GM20000 (cell line): ENCODE data around the gene NTN5.
A peak's percentile ranks its signal among the peaks of the same experiment; 100 is the strongest.

ENCODE experiments used
- DNase-seq: peaks from one replicate; pipeline ENCODE4 v3.0.0; 2012; ENCODE audit warnings: low spot score
- TF ChIP-seq, protein P1 (sequence below): IDR thresholded peaks from 2 replicates; pipeline ENCODE4 v1.5.1; 2012; ENCODE audit warnings: mild to moderate bottlenecking, control low read depth; ENCODE audit errors: extremely low read depth, missing control alignments

Gene NTN5

DNA sequence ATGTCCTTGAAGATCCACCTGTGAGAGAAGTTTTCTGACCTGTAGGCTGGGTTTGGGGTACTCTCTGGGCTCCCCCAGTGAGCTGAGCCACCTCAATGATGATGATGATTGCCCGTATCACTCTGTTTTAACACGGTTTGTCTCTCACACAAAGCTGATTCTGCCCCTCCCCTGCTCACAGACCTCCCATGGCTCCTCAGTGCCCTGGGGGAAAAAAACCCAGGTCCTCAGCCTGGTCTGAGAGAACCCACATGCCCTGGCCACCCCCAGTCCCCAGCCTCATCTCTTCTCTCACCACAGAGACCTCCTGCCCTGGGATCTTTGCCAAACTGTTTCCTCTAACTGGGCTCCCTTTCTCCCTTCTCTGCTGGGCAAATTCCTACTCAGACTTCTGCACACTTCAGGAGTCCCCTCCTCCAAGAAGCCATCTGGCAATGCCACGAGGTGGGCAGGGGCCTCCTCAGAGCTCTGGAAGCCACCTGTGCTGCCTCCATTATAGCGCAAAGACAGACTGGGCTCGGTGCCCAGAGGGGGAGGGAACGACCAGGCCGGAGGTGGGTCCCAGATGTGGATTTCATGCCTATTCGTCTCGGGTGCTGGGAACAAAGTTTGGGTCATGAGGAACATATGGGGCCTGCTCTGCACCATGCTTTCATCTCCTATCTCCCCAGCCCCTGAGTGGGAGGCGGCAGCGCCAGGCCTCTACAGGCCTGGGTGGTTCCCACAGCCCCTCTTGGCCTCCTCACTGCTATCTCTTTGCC, 18.3 kb downstream of the NTN5 start:
- TF ChIP-seq, protein P1, sequence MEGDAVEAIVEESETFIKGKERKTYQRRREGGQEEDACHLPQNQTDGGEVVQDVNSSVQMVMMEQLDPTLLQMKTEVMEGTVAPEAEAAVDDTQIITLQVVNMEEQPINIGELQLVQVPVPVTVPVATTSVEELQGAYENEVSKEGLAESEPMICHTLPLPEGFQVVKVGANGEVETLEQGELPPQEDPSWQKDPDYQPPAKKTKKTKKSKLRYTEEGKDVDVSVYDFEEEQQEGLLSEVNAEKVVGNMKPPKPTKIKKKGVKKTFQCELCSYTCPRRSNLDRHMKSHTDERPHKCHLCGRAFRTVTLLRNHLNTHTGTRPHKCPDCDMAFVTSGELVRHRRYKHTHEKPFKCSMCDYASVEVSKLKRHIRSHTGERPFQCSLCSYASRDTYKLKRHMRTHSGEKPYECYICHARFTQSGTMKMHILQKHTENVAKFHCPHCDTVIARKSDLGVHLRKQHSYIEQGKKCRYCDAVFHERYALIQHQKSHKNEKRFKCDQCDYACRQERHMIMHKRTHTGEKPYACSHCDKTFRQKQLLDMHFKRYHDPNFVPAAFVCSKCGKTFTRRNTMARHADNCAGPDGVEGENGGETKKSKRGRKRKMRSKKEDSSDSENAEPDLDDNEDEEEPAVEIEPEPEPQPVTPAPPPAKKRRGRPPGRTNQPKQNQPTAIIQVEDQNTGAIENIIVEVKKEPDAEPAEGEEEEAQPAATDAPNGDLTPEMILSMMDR: no peak

DNA sequence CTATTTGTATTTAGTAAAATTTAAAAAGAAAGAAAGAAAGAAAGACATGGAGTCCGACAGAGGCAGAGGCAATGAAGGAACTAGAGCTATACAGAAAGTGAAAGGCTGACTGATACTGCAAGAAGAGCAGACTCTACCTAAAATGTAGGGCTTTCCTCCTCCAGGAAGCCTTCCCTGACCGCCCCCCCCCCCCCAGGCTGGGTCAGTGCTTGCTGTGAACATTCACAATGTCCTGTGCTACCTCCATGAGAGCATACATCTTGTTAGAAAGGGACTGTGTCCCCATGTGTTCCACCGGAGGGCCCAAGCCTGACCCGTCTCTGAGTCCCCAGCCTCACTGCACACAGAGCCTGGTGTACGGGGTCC, 21.2 kb downstream of the NTN5 start:
- TF ChIP-seq, protein P1: no peak
- DNase-seq: no peak

More for the DNA sequence above, 18.3 kb downstream of the NTN5 start:
- DNase-seq: no peak

DNA sequence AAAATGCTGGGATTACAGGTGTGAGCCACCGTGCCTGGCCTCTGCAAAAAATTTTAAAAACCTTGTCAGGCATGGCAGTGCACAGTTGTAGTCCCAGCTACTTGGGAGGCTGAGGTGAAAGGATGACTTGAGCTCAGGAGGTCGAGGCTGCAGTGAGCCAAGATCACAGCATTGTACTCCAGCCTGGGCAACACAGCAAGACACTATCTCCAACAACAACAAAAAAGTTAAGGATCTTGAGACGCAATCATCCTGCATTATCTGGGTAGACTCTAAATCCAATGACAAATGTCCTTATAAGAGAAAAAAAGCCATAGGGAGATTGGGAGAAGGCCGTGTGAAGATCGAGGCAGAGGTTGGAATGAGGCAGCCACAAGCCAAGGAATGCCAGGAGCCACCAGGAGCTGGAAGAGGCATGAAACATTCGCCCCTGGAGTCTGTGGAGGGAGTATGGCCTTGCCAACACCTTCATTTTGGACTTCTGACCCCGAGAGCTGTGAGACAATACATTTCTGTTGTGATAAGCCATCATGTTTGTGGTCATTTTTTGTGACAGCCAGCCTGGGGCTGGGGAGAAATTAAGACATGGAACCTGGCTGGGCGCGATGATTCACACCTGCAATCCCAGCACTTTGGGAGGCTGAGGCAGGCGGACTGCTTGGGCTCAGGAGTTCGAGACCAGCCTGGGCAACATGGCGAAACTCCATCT, 21.7 kb downstream of the NTN5 start:
- no peak for DNase-seq
- TF ChIP-seq, protein P1: no peak

DNA sequence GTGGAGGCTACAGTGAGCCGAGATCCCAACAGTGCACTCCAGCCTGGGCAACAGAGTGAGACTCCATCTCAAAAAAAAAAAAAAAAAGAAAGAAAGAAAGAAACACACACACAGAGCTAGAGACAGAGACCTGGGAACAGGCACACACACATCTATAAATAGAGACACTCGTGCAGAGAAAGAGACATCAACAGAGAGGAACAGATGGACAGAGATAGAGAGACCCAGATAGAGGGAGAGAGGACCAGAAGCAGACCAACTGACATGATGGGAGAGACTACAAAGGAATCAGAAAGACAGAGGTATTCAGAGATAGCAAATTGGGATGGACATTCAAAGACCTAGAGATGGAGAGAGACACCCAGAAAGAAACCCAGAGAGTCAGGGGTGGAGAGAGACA, 24.7 kb downstream of the NTN5 start:
- DNase-seq: no peak
- TF ChIP-seq, protein P1: no peak

DNA sequence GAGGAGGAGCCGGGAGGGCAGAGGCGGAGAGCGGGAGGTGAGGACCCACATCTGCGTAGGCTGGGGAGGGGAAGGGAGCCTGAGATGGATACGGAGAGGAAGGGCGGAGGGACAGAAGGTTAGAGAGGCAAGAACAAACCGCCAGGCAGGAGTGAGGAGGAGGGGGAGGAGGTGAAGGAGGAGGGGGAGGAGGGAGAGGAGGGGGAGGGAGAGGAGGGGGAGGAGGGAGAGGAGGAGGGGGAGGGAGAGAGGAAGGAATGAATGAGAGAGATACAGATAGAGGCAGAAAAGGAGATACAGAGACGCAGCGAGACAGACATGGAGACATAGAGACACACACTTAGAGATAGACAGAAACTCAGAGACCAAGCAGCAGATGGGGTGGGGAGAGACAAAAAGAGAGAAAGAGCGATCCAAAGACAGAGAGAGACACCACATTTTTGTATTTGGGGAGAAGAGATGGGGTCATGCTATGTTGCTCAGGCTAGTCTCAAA, 26.0 kb downstream of the NTN5 start:
- TF ChIP-seq, protein P1: no peak
- no peak for DNase-seq

DNA sequence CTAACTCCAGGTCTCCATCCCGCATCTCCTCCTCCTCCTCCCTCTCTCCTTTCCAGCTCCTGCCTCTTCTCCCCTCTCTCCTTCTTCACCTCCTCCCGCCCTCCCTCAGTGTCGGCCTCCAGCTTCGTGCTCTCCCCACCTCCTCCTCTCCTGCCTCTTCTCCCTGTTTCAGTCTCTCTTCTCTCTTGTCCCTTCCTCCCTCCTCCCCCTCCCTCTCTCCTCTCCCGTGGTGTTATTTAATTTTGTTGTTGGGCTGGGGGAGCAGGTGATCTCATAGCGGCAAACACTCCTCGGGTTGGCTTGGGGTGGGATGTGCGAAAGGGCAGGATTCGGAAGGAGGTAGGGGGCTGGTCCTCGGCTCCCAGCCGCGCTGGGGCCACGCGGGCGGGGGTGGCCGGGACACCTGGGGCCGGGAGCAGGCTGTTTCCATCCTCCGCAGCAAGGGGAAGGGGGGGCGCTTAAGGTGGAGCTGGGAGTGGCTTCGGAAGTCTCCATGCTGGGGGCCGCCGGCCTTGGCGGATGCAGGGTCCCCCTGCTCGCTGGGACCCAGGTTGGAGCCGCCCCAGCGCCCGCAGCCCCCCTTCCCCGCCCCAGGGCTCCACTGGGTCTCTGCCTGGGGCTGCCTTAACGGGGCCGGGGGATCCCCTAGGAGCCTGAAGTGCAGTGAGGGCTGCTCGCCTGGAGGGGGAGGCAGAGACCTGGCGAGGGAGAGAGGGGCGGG, 26.7 kb downstream of the NTN5 start, which contains the start of gene CA11:
CA11 (minus strand) TSS at position 187 of the 721 bp plus-strand sequence. CDS start 555 bp downstream, outside the sequence.
- DNase-seq: peak; percentile 92

More for the DNA sequence above, 26.7 kb downstream of the NTN5 start, which contains the start of gene CA11:
- TF ChIP-seq, protein P1: peak; percentile 86
